H1 (cell line): ENCODE data around the gene ELP4. TPM values are rescaled to one million over a fixed set of nuclear protein-coding genes. Genes with fewer than 3 reads are reported as not detected.

Source experiments
- CHD1 ChIP-seq: IDR thresholded peaks from 2 replicates; pipeline ENCODE4 v1.6.1; 2012; ENCODE audit warnings: low read depth, low read length, improper control_type of control experiment
- E2F6 ChIP-seq: IDR thresholded peaks from 2 replicates; pipeline ENCODE4 v1.6.1; 2012; ENCODE audit warnings: inconsistent platforms
- JUN ChIP-seq: IDR thresholded peaks from 2 replicates; pipeline ENCODE4 v1.6.1; 2011; ENCODE audit warnings: low read depth, mild to moderate bottlenecking, improper control_type of control experiment, low read length
- KDM1A ChIP-seq: fragments of 200-600, 300-600 bp; sonication (generic); IDR thresholded peaks from 2 replicates; pipeline ENCODE4 v1.7.1; 2016; ENCODE audit warnings: mild to moderate bottlenecking, low read length, borderline replicate concordance
- KDM5A ChIP-seq: fragments of 200-600 bp; IDR thresholded peaks from 2 replicates; pipeline ENCODE4 v1.7.1; 2012; ENCODE audit warnings: mild to moderate bottlenecking, low read length, inconsistent platforms, mixed read lengths
- POU5F1 ChIP-seq: IDR thresholded peaks from 2 replicates; pipeline ENCODE4 v1.6.1; 2011; ENCODE audit warnings: low read depth, mild to moderate bottlenecking, low read length, moderate library complexity
- RNF2 ChIP-seq: fragments of 200-900, 300-1000 bp; sonication (generic); IDR thresholded peaks from 2 replicates; pipeline ENCODE4 v1.7.1; 2016; ENCODE audit warnings: borderline replicate concordance, low read depth, mild to moderate bottlenecking, antibody characterized with exemption, low read length; ENCODE audit not compliant: poor library complexity, severe bottlenecking; ENCODE audit errors: missing control alignments
- SAP30 ChIP-seq: fragments of 300-600 bp; sonication (generic); IDR thresholded peaks from 2 replicates; pipeline ENCODE4 v1.7.1; 2012; ENCODE audit warnings: low read length, moderate library complexity, mild to moderate bottlenecking, inconsistent platforms; ENCODE audit not compliant: insufficient read depth, insufficient replicate concordance
- SUZ12 ChIP-seq: fragments of 200-600 bp; sonication (generic); IDR thresholded peaks from 2 replicates; pipeline ENCODE4 v1.6.1; 2012; ENCODE audit warnings: mild to moderate bottlenecking, inconsistent platforms, low read length, moderate library complexity, mixed read lengths
- polyA plus RNA-seq, 7 experiments: library from polyadenylated mRNA; depleted of rRNA in 3 of 7; stranded (reverse) in 5 of 7; unstranded in 2 of 7; fragments of >200 nt in 5 of 7; fragments of 200-250 nt in 2 of 7; gene quantifications; 1 replicate in 5 of 7; 2 replicates in 1 of 7; 4 replicates in 1 of 7; pipeline versions ENCODE4 v1.2.1 to v1.2.3, GENCODE V29; 2011 to 2013; ENCODE audit warnings: missing spikeins in 2 of 7, mixed read lengths in 2 of 7
- total RNA-seq: library from RNA; stranded (reverse); fragmentation: NEBNext Ultra II Directional; extraction: Animal tissue kit (Norgen Biotek cat#: 25700); gene quantifications from 2 replicates; pipeline ENCODE4 v1.2.1, GENCODE V29; 2021
- TF ChIP-seq, protein P1 (sequence below): fragments of 300-600 bp; sonication (generic); IDR thresholded peaks from 2 replicates; pipeline ENCODE4 v1.7.1; 2012; ENCODE audit warnings: low read length, moderate library complexity, mild to moderate bottlenecking, inconsistent platforms; ENCODE audit not compliant: insufficient replicate concordance

ELP4 gene
- total and polyA plus RNA-seq, 2 of the 8 experiments (the other 6 are each of a cell fraction or from before 2014, with no cell fraction given), result 14.0 to 18.6 TPM

- TF ChIP-seq, protein P1, sequence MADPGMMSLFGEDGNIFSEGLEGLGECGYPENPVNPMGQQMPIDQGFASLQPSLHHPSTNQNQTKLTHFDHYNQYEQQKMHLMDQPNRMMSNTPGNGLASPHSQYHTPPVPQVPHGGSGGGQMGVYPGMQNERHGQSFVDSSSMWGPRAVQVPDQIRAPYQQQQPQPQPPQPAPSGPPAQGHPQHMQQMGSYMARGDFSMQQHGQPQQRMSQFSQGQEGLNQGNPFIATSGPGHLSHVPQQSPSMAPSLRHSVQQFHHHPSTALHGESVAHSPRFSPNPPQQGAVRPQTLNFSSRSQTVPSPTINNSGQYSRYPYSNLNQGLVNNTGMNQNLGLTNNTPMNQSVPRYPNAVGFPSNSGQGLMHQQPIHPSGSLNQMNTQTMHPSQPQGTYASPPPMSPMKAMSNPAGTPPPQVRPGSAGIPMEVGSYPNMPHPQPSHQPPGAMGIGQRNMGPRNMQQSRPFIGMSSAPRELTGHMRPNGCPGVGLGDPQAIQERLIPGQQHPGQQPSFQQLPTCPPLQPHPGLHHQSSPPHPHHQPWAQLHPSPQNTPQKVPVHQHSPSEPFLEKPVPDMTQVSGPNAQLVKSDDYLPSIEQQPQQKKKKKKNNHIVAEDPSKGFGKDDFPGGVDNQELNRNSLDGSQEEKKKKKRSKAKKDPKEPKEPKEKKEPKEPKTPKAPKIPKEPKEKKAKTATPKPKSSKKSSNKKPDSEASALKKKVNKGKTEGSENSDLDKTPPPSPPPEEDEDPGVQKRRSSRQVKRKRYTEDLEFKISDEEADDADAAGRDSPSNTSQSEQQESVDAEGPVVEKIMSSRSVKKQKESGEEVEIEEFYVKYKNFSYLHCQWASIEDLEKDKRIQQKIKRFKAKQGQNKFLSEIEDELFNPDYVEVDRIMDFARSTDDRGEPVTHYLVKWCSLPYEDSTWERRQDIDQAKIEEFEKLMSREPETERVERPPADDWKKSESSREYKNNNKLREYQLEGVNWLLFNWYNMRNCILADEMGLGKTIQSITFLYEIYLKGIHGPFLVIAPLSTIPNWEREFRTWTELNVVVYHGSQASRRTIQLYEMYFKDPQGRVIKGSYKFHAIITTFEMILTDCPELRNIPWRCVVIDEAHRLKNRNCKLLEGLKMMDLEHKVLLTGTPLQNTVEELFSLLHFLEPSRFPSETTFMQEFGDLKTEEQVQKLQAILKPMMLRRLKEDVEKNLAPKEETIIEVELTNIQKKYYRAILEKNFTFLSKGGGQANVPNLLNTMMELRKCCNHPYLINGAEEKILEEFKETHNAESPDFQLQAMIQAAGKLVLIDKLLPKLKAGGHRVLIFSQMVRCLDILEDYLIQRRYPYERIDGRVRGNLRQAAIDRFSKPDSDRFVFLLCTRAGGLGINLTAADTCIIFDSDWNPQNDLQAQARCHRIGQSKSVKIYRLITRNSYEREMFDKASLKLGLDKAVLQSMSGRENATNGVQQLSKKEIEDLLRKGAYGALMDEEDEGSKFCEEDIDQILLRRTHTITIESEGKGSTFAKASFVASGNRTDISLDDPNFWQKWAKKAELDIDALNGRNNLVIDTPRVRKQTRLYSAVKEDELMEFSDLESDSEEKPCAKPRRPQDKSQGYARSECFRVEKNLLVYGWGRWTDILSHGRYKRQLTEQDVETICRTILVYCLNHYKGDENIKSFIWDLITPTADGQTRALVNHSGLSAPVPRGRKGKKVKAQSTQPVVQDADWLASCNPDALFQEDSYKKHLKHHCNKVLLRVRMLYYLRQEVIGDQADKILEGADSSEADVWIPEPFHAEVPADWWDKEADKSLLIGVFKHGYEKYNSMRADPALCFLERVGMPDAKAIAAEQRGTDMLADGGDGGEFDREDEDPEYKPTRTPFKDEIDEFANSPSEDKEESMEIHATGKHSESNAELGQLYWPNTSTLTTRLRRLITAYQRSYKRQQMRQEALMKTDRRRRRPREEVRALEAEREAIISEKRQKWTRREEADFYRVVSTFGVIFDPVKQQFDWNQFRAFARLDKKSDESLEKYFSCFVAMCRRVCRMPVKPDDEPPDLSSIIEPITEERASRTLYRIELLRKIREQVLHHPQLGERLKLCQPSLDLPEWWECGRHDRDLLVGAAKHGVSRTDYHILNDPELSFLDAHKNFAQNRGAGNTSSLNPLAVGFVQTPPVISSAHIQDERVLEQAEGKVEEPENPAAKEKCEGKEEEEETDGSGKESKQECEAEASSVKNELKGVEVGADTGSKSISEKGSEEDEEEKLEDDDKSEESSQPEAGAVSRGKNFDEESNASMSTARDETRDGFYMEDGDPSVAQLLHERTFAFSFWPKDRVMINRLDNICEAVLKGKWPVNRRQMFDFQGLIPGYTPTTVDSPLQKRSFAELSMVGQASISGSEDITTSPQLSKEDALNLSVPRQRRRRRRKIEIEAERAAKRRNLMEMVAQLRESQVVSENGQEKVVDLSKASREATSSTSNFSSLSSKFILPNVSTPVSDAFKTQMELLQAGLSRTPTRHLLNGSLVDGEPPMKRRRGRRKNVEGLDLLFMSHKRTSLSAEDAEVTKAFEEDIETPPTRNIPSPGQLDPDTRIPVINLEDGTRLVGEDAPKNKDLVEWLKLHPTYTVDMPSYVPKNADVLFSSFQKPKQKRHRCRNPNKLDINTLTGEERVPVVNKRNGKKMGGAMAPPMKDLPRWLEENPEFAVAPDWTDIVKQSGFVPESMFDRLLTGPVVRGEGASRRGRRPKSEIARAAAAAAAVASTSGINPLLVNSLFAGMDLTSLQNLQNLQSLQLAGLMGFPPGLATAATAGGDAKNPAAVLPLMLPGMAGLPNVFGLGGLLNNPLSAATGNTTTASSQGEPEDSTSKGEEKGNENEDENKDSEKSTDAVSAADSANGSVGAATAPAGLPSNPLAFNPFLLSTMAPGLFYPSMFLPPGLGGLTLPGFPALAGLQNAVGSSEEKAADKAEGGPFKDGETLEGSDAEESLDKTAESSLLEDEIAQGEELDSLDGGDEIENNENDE, result no peak
- TF ChIP-seq POU5F1 (no peak), KDM1A (no peak), E2F6 (no peak), KDM5A (no peak), SAP30 (no peak), RNF2 (no peak), JUN (no peak), CHD1 (no peak), SUZ12 (no peak)
Observed at GRCh38 chr11:31671681-31672080, 162.1 kb downstream of the ELP4 start (continued).
